T-helper 22 cell (primary cell): ENCODE measurements around the gene ITPRIPL1.

Source experiments
- DNase-seq: peaks from one replicate; pipeline ENCODE4 v3.0.0-alpha.2; 2020; ENCODE audit warnings: low read depth

ITPRIPL1 gene

GRCh38 chr2:96320728-96321622, 4.1 kb upstream of the ITPRIPL1 start:
- no peak for DNase-seq

DNA sequence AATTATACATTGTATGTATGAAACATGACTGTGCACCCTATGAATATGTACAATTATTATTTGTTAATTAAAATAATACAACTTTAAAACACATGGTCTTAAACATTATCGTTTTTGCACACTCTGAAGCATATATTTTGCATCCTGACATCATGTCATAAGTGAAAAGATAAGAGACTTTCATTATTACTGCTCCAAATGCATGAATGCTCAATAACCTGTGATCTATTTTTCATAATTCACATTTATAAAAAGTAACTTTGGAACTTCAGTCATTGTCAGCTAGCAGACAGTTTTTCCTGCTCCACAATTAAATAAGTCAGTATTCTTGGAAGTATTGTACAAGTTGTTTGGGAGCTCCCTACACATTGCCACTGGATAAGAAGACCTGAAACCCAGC, 1.3 kb upstream of the ITPRIPL1 start:
- DNase-seq: no peak

DNA sequence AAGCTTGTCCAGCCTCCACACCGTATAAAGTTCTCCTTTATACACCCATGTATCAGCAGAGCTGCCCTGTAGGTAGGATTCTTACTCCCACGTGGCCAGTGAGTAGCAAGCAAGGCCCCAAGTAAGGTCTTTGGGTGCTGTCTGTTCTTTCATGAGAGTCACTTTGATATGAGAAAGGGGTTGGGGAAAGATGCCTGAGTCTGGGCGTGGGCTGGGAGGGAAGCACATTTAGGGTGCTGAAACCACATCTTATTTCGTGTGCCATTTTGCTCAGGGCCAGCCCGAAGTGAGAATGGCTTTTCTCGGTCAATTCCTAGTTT, 436 bp upstream of the ITPRIPL1 start:
- no peak for DNase-seq

GRCh38 chr2:96325884-96326255, 753 bp downstream of the ITPRIPL1 start:
- peak; percentile 46 for DNase-seq

GRCh38 chr2:96326564-96326963, 1.4 kb downstream of the ITPRIPL1 start:
- no peak for DNase-seq

- no peak for DNase-seq
Measured at GRCh38 chr2:96326990-96327820, 2.1 kb downstream of the ITPRIPL1 start.

DNA sequence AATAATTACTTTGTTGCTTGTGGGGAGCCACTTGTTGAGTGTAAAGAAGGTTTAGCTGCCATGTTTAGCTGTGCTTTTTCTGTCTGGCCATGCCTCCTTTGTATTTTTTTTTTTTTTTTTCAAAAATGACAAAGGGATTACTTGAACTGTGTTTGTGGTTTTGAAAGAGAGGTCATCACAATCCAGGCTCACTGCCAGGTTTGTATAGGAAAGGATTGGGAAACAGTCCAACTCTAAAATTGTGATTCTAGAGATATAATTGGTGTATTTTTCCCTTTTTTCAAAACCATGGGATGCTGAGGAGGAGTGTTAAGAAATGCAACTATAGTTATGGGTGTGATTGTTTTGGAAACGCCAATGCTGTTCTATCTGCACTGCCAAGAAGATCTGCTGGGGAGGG, 4.3 kb downstream of the ITPRIPL1 start:
- no peak for DNase-seq

- no peak for DNase-seq
Measured at GRCh38 chr2:96329874-96330273, 4.8 kb downstream of the ITPRIPL1 start.

- DNase-seq: no peak
Measured at GRCh38 chr2:96330407-96330806, 5.3 kb downstream of the ITPRIPL1 start.

- no peak for DNase-seq
Measured at GRCh38 chr2:96333708-96334107, 8.6 kb downstream of the ITPRIPL1 start.

GRCh38 chr2:96336104-96336775, 11.1 kb downstream of the ITPRIPL1 start:
- DNase-seq: no peak

DNA sequence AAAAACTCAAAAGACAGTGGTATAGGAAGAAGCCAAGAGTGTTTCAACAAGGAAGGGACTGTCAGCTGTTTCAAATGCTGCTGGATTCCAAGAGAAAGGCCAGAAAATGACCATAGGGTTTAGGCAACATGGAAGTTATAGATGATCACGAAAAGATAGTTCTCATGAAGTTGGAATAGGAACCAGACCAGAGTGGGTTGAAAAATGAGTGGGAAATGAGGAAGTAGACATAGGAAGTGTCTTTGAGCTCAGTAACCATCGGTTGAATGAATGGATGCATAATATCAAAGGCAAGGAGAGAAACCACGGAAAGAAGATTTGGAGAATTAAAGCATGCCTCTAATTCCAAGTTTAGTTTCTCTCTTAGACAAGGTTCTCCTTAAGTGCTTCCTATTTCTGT, 11.8 kb downstream of the ITPRIPL1 start:
- no peak for DNase-seq

- DNase-seq: no peak
Measured at GRCh38 chr2:96340493-96341414, 15.6 kb downstream of the ITPRIPL1 start.

GRCh38 chr2:96341641-96342040, 16.5 kb downstream of the ITPRIPL1 start:
- peak; percentile 53 for DNase-seq

DNA sequence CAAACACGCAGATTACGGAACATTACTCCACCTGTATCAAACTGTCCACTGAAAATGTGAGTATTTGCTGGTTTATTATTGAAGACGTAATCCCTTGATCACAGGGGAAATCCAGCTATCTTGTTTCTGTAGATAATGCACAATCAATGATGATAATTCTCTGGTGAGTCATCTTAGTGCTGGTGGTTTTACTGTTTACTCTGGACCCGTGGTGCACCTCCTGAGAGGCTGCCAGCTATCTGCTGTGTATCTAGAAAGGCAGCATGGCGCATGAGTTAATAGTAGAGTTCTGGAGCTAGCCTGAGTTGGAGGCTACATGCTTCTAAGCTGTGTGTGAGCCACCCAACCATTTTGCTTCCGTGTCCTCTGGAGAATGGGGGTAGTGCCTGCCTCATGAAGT, 17.0 kb downstream of the ITPRIPL1 start:
- peak; percentile 73 for DNase-seq

DNA sequence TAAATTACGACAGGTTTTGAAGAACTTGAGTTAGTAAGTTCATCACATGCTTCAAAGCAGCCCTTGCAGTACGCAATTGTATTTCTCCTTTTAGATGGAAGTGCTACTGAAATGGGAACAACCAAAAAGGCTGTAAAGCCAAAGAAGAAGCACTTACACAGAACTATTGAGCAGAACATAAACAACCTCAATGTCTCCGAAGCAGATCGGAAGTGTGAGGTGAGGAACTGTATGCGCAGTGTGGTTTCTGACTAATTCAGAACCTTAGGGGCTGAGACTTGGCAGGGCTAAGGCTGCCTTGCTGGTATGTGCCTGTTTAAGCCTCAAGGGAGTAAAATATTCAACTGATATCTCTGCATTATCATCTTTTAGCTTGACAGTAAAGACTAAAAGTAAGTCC, 18.9 kb downstream of the ITPRIPL1 start:
- DNase-seq: peak; percentile 66

GRCh38 chr2:96345438-96345837, 20.3 kb downstream of the ITPRIPL1 start:
- DNase-seq: no peak

DNA sequence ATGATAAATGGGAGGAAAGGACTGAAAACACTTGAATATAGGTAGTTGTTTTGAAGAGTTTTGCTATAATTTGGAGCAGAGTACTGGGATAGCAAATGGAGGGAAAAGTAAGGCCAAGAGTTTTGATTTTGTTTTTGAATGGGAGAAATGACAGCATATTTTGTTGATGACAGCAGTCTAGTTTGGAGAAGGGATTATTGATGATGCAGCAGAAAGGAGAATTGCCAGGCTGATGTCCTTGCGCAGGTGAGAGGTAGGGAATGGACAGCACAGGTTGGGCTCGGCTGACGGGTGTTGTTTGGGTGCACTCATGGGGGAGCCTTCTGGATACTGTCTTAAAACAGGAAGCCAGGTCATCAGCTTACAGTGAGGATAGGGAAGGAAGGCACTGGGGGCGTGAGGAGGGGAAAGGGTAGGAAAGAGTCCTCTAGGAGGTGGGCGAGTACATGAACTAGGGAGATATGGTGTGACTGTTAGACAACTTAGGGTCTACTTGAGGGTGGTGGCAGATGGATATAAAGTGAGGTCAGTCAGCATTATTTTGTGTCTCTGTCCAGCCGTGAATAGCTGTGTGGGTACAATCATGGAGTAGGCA, 20.8 kb downstream of the ITPRIPL1 start:
- DNase-seq: no peak

DNA sequence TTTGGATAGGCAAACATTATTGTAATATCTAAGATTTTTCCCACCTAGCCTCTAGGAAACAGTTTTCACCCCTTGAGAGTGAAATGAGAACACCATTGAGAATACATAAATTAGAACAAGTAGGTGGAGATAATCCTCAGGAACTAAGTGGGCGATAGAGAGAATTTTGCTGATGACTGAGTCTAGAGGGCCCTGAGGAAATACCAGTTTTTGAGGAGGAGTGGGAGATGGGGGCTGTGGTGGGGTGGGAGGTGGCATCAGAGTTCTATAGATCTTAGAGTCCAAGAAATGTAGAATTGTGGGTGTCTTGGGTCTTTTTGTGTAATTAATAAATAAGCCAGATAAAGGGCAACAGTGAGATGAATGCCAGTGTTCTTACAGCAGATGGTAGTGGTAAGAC, 22.3 kb downstream of the ITPRIPL1 start:
- DNase-seq: no peak

GRCh38 chr2:96353032-96353561, 28.0 kb downstream of the ITPRIPL1 start:
- DNase-seq: no peak

- DNase-seq: no peak
Measured at GRCh38 chr2:96353606-96354101, 28.5 kb downstream of the ITPRIPL1 start.
